ENCODE data around the gene OGDH. TPM values are rescaled to one million over a fixed set of nuclear protein-coding genes. Genes with fewer than 3 reads are reported as not detected.
A peak's percentile ranks its signal among the peaks of the same experiment; 100 is the strongest.

Gene OGDH
- total and polyA plus RNA-seq, 2 of the 13 experiments (the other 11 are each of a cell fraction or from before 2014, with no cell fraction given), result 17.4 to 25.4 TPM

DNA sequence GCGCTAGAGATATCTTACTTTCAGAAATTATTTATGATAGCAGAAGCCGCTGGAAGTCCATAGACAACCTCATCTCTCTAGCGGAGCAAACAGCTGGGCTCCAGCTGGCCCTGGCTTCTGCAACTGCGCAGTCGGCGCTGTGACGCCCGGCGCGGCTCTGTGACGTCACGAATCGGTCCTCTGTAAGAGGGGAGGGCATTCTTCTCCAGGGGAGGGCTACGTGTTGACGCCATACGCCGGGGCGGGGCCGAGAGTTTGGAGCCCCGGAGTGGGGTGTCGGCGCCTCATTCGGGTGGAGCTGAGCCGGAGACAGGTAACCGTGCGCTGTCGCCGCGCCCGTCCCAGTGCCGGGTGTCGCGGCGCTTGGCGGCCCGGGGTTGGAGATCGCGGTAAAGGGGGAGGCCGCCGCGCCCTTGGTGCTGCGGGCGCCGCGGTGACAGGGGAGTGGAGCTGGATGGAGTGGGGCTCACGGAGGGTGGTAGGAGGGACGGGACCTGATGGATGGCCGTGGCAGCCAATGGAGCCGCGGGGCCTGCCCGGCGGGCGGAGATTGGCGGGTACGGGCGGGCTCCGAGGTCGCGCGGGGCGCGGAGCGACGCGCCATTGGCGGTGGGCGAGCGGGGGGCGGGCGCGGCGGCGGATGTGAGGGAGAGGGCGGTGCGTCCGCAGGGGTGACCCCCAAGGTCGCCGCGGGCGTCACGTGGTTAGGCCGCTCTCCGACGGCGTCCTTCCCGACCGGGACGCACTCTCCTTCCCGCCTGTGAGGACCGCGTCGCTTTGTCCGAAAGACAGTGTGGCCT lies at the start of gene OGDH (continued):
- TF ChIP-seq, protein P1, sequence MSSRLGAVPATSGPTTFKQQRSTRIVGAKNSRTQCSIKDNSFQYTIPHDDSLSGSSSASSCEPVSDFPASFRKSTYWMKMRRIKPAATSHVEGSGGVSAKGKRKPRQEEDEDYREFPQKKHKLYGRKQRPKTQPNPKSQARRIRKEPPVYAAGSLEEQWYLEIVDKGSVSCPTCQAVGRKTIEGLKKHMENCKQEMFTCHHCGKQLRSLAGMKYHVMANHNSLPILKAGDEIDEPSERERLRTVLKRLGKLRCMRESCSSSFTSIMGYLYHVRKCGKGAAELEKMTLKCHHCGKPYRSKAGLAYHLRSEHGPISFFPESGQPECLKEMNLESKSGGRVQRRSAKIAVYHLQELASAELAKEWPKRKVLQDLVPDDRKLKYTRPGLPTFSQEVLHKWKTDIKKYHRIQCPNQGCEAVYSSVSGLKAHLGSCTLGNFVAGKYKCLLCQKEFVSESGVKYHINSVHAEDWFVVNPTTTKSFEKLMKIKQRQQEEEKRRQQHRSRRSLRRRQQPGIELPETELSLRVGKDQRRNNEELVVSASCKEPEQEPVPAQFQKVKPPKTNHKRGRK (CRISPR knock-in tag; IDR thresholded peaks at IDR 0.05), result no peak
- TF ChIP-seq SP5 (CRISPR knock-in tag; IDR thresholded peaks at IDR 0.05; ENCODE audit: borderline replicate concordance, low read depth) (no peak; the same call in none of the 2 replicates), MXI1 (IDR thresholded peaks at IDR 0.05; ENCODE audit: borderline replicate concordance, low read depth, low read length) (peak; percentile 81; the same call in 2 of the 3 replicates), ZNF777 (CRISPR knock-in tag; IDR thresholded peaks at IDR 0.05) (peak; percentile 90), ZNF441 (CRISPR knock-in tag; IDR thresholded peaks at IDR 0.05; ENCODE audit: borderline replicate concordance) (peak; percentile 54; the same call in 1 of the 2 replicates), ZNF34 (CRISPR knock-in tag; IDR thresholded peaks at IDR 0.05; ENCODE audit: borderline replicate concordance) (no peak), ZFP62 (CRISPR knock-in tag; IDR thresholded peaks at IDR 0.05) (no peak), ZNF484 (CRISPR knock-in tag; IDR thresholded peaks at IDR 0.05; ENCODE audit: borderline replicate concordance, low read depth) (no peak), TGIF2 (CRISPR knock-in tag; IDR thresholded peaks at IDR 0.05) (peak; percentile 94), POLR2G (IDR thresholded peaks at IDR 0.05; ENCODE audit: low read depth, low read length) (peak; percentile 91), ZNF572 (CRISPR knock-in tag; IDR thresholded peaks at IDR 0.05) (0 out of 2 replicates have a peak, but pooled peaks have one; percentile 63), DMAP1 (CRISPR knock-in tag; IDR thresholded peaks at IDR 0.05) (peak; percentile 77), FIP1L1 (IDR thresholded peaks at IDR 0.05; ENCODE audit: borderline replicate concordance, insufficient read depth, low read depth, low read length) (no peak), HES4 (CRISPR knock-in tag; IDR thresholded peaks at IDR 0.05; ENCODE audit: borderline replicate concordance) (peak; percentile 76), ELF1 (CRISPR knock-in tag; IDR thresholded peaks at IDR 0.05) (peak; percentile 37; the same call in 1 of the 2 replicates), ZNF12 (CRISPR knock-in tag; IDR thresholded peaks at IDR 0.05) (0 out of 2 replicates have a peak, but pooled peaks have one; percentile 31), TBL1XR1 (IDR thresholded peaks at IDR 0.05; ENCODE audit: borderline replicate concordance, low read length, partially characterized antibody) (peak; percentile 58), CCDC6 (CRISPR knock-in tag; IDR thresholded peaks at IDR 0.05) (peak; percentile 86; the same call in 1 of the 2 replicates), KAT7 (CRISPR knock-in tag; IDR thresholded peaks at IDR 0.05; ENCODE audit: borderline replicate concordance) (peak; percentile 38; the same call in 1 of the 2 replicates), ZNF747 (CRISPR knock-in tag; IDR thresholded peaks at IDR 0.05; ENCODE audit: borderline replicate concordance) (no peak), ZFY (CRISPR knock-in tag; IDR thresholded peaks at IDR 0.05) (peak; percentile 84), ZBTB1 (CRISPR knock-in tag; IDR thresholded peaks at IDR 0.05; ENCODE audit: borderline replicate concordance) (no peak)
- TF ChIP-seq, protein P2, sequence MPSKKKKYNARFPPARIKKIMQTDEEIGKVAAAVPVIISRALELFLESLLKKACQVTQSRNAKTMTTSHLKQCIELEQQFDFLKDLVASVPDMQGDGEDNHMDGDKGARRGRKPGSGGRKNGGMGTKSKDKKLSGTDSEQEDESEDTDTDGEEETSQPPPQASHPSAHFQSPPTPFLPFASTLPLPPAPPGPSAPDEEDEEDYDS (CRISPR knock-in tag; IDR thresholded peaks at IDR 0.05), result peak; percentile 71
- TF ChIP-seq, protein P3, sequence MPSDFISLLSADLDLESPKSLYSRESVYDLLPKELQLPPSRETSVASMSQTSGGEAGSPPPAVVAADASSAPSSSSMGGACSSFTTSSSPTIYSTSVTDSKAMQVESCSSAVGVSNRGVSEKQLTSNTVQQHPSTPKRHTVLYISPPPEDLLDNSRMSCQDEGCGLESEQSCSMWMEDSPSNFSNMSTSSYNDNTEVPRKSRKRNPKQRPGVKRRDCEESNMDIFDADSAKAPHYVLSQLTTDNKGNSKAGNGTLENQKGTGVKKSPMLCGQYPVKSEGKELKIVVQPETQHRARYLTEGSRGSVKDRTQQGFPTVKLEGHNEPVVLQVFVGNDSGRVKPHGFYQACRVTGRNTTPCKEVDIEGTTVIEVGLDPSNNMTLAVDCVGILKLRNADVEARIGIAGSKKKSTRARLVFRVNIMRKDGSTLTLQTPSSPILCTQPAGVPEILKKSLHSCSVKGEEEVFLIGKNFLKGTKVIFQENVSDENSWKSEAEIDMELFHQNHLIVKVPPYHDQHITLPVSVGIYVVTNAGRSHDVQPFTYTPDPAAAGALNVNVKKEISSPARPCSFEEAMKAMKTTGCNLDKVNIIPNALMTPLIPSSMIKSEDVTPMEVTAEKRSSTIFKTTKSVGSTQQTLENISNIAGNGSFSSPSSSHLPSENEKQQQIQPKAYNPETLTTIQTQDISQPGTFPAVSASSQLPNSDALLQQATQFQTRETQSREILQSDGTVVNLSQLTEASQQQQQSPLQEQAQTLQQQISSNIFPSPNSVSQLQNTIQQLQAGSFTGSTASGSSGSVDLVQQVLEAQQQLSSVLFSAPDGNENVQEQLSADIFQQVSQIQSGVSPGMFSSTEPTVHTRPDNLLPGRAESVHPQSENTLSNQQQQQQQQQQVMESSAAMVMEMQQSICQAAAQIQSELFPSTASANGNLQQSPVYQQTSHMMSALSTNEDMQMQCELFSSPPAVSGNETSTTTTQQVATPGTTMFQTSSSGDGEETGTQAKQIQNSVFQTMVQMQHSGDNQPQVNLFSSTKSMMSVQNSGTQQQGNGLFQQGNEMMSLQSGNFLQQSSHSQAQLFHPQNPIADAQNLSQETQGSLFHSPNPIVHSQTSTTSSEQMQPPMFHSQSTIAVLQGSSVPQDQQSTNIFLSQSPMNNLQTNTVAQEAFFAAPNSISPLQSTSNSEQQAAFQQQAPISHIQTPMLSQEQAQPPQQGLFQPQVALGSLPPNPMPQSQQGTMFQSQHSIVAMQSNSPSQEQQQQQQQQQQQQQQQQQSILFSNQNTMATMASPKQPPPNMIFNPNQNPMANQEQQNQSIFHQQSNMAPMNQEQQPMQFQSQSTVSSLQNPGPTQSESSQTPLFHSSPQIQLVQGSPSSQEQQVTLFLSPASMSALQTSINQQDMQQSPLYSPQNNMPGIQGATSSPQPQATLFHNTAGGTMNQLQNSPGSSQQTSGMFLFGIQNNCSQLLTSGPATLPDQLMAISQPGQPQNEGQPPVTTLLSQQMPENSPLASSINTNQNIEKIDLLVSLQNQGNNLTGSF (CRISPR knock-in tag; IDR thresholded peaks at IDR 0.05), result no peak
